ENCODE results near the gene UNC5C.

- TF ChIP-seq CTCF (IDR thresholded peaks at IDR 0.05) (no peak), POLR2AphosphoS5 (IDR thresholded peaks at IDR 0.05) (no peak)
Observed at GRCh38 chr4:95129031-95129430, 419.7 kb downstream of the UNC5C start.

Measured in breast epithelium (tissue), 3 donors.